Fibroblast of pulmonary artery (primary cell): ENCODE data around the gene TAX1BP3.

ENCODE experiments used
- DNase-seq: peaks from one replicate; pipeline ENCODE4 v3.0.0-alpha.2; 2010; ENCODE audit warnings: low read depth
- H3K4me3 ChIP-seq: replicated peaks from 2 replicates; pipeline ENCODE4 v1.5.1; 2011; ENCODE audit warnings: low read depth, mild to moderate bottlenecking, control low read depth, low read length, moderate library complexity
- CTCF ChIP-seq: IDR thresholded peaks from 2 replicates; pipeline ENCODE4 v1.5.1; 2011; ENCODE audit warnings: mild to moderate bottlenecking, control low read depth, low read length, inconsistent platforms; ENCODE audit errors: missing control alignments

TAX1BP3 gene

GRCh38 chr17:3678821-3679530, 10.6 kb upstream of the TAX1BP3 start:
- DNase-seq, result no peak
- H3K4me3 ChIP-seq, result no peak overlapping the region

GRCh38 chr17:3678095-3678820, 9.9 kb upstream of the TAX1BP3 start:
- TF ChIP-seq CTCF, result no peak
- DNase-seq, result no peak
- no peak overlapping the region for H3K4me3 ChIP-seq

More at GRCh38 chr17:3678821-3679530, 10.6 kb upstream of the TAX1BP3 start:
- TF ChIP-seq CTCF, result no peak

GRCh38 chr17:3675886-3676285, 7.5 kb upstream of the TAX1BP3 start:
- no peak for TF ChIP-seq CTCF
- DNase-seq, result no peak

GRCh38 chr17:3672571-3672970, 4.2 kb upstream of the TAX1BP3 start:
- H3K4me3 ChIP-seq, result no peak overlapping the region
- TF ChIP-seq CTCF, result no peak
- no peak for DNase-seq

More at GRCh38 chr17:3675886-3676285, 7.5 kb upstream of the TAX1BP3 start:
- H3K4me3 ChIP-seq, result no peak overlapping the region

GRCh38 chr17:3669548-3669947, 1.2 kb upstream of the TAX1BP3 start:
- peak overlapping the region; percentile 77 for H3K4me3 ChIP-seq
- no peak for DNase-seq
- TF ChIP-seq CTCF, result no peak

GRCh38 chr17:3669085-3669347, 638 bp upstream of the TAX1BP3 start:
- no peak for DNase-seq
- TF ChIP-seq CTCF, result no peak

More at GRCh38 chr17:3669085-3669347, 638 bp upstream of the TAX1BP3 start:
- H3K4me3 ChIP-seq, result peak overlapping the region; percentile 77
